Neural cell (in vitro differentiated cells): ENCODE data around the gene DCDC2.

Experiments used
- RAD21 ChIP-seq: fragments of 450-650 bp; conservative IDR thresholded peaks from 2 replicates; pipeline ENCODE4 v1.6.1; 2014; ENCODE audit warnings: antibody characterized with exemption, mild to moderate bottlenecking, moderate library complexity
- TF ChIP-seq, protein P1 (sequence below): fragments of 450-650 bp; IDR thresholded peaks from 2 replicates; pipeline ENCODE4 v1.5.1; 2014; ENCODE audit warnings: antibody characterized with exemption, mild to moderate bottlenecking, moderate library complexity; ENCODE audit not compliant: poor library complexity, severe bottlenecking
- TF ChIP-seq, protein P2 (sequence below): IDR thresholded peaks from 2 replicates; pipeline ENCODE4 v1.6.1; 2012; ENCODE audit warnings: borderline replicate concordance

- TF ChIP-seq, protein P1, sequence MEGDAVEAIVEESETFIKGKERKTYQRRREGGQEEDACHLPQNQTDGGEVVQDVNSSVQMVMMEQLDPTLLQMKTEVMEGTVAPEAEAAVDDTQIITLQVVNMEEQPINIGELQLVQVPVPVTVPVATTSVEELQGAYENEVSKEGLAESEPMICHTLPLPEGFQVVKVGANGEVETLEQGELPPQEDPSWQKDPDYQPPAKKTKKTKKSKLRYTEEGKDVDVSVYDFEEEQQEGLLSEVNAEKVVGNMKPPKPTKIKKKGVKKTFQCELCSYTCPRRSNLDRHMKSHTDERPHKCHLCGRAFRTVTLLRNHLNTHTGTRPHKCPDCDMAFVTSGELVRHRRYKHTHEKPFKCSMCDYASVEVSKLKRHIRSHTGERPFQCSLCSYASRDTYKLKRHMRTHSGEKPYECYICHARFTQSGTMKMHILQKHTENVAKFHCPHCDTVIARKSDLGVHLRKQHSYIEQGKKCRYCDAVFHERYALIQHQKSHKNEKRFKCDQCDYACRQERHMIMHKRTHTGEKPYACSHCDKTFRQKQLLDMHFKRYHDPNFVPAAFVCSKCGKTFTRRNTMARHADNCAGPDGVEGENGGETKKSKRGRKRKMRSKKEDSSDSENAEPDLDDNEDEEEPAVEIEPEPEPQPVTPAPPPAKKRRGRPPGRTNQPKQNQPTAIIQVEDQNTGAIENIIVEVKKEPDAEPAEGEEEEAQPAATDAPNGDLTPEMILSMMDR, result no peak
- TF ChIP-seq, protein P2, sequence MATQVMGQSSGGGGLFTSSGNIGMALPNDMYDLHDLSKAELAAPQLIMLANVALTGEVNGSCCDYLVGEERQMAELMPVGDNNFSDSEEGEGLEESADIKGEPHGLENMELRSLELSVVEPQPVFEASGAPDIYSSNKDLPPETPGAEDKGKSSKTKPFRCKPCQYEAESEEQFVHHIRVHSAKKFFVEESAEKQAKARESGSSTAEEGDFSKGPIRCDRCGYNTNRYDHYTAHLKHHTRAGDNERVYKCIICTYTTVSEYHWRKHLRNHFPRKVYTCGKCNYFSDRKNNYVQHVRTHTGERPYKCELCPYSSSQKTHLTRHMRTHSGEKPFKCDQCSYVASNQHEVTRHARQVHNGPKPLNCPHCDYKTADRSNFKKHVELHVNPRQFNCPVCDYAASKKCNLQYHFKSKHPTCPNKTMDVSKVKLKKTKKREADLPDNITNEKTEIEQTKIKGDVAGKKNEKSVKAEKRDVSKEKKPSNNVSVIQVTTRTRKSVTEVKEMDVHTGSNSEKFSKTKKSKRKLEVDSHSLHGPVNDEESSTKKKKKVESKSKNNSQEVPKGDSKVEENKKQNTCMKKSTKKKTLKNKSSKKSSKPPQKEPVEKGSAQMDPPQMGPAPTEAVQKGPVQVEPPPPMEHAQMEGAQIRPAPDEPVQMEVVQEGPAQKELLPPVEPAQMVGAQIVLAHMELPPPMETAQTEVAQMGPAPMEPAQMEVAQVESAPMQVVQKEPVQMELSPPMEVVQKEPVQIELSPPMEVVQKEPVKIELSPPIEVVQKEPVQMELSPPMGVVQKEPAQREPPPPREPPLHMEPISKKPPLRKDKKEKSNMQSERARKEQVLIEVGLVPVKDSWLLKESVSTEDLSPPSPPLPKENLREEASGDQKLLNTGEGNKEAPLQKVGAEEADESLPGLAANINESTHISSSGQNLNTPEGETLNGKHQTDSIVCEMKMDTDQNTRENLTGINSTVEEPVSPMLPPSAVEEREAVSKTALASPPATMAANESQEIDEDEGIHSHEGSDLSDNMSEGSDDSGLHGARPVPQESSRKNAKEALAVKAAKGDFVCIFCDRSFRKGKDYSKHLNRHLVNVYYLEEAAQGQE, result no peak
- no peak for TF ChIP-seq RAD21
These were observed 132.0 kb downstream of the DCDC2 start for GRCh38 chr6:24225838-24226237.
